T-cell (primary cell): ENCODE results near the gene TMEM200B. TPM values are rescaled to one million over a fixed set of nuclear protein-coding genes. Genes with fewer than 3 reads are reported as not detected.
"Not testable (repeated sequence)": the region's sequence is repeated elsewhere in the genome, so short reads cannot be mapped to it uniquely, and the experiment has no call there.

Experiments
- ATAC-seq, 4 experiments: fragments of 200-7000 bp in 3 of 4; fragments of 150-1000 bp in 1 of 4; cut with Tn5 transposase; replicated peaks in 1 of 4; 1 replicate in 3 of 4; 2 replicates in 1 of 4; pipeline ENCODE4 v1.10.0; 2021; ENCODE audit warnings: moderate library complexity in 3 of 4, mild to moderate bottlenecking in 2 of 4, moderate number of reproducible peaks in 1 of 4
- CTCF ChIA-PET, 2 donors: fragments of 300-600 bp; sonication (Branson Sonifier 250); formaldehyde crosslinking; loops; one replicate each; lab custom pipeline; 2022; ENCODE audit warnings: antibody characterized with exemption in 2 of 2; lab: Charles Lee
- POLR2A ChIA-PET, 2 donors: fragments of 300-600 bp; sonication (Branson Sonifier 250); formaldehyde crosslinking; loops; one replicate each; lab custom pipeline; 2022; ENCODE audit warnings: antibody characterized with exemption in 2 of 2; lab: Charles Lee
- DNase-seq, 35 experiments: peaks; one replicate each; pipeline versions ENCODE4 v3.0.0 to v3.0.0-alpha.2; 2013 to 2023
- H3K27ac ChIP-seq: one replicate; pipeline ENCODE4 v1.5.1; 2013; ENCODE audit warnings: low read length
- H3K27me3 ChIP-seq, 2 experiments: replicated peaks in 1 of 2; 1 replicate in 1 of 2; 2 replicates in 1 of 2; pipeline versions ENCODE4 v1.6.1 to v1.7.0; 2013; ENCODE audit warnings: low read length in 1 of 2, mixed read lengths in 1 of 2; ENCODE audit not compliant: control insufficient read depth in 2 of 2, insufficient read depth in 2 of 2; ENCODE audit errors: extremely low read depth in 1 of 2
- H3K36me3 ChIP-seq, 2 donors: 1 replicate in 1 of 2; 2 replicates in 1 of 2; pipeline versions ENCODE4 v1.6.1 to v1.7.0; 2013; ENCODE audit warnings: low read length in 1 of 2; ENCODE audit not compliant: control insufficient read depth in 2 of 2, insufficient read depth in 1 of 2; ENCODE audit errors: extremely low read depth in 1 of 2
- H3K4me1 ChIP-seq, 2 experiments: 1 replicate in 1 of 2; 2 replicates in 1 of 2; pipeline versions ENCODE4 v1.6.1 to v1.7.0; 2013; ENCODE audit warnings: low read length in 2 of 2, mixed read lengths in 1 of 2; ENCODE audit not compliant: insufficient read depth in 2 of 2, control insufficient read depth in 1 of 2; ENCODE audit errors: extremely low read depth in 1 of 2
- H3K4me3 ChIP-seq, 2 donors: 1 replicate in 1 of 2; 2 replicates in 1 of 2; pipeline versions ENCODE4 v1.5.1 to v1.7.0; 2013; ENCODE audit warnings: mild to moderate bottlenecking in 2 of 2, low read length in 1 of 2, moderate library complexity in 1 of 2; ENCODE audit not compliant: control insufficient read depth in 1 of 2; ENCODE audit errors: extremely low read depth in 1 of 2
- H3K9me3 ChIP-seq: 2 replicates; pipeline ENCODE4 v1.7.0; 2013
- H3K27ac Mint-ChIP-seq, 2 donors: one replicate each; pipeline ENCODE4 v1.8.0; 2020 to 2021; ENCODE audit warnings: mild to moderate bottlenecking in 2 of 2, mixed read lengths in 2 of 2
- H3K27me3 Mint-ChIP-seq, 2 donors: one replicate each; pipeline ENCODE4 v1.8.0; 2021 to 2022; ENCODE audit warnings: mixed read lengths in 2 of 2
- H3K36me3 Mint-ChIP-seq: one replicate; pipeline ENCODE4 v1.8.0; 2021; ENCODE audit warnings: mixed read lengths
- H3K4me1 Mint-ChIP-seq, 3 donors: one replicate each; pipeline ENCODE4 v1.8.0; 2020 to 2022; ENCODE audit warnings: mixed read lengths in 3 of 3, mild to moderate bottlenecking in 1 of 3
- H3K4me3 Mint-ChIP-seq, 3 donors: one replicate each; pipeline ENCODE4 v1.8.0; 2020 to 2022; ENCODE audit warnings: mild to moderate bottlenecking in 3 of 3, mixed read lengths in 3 of 3, moderate library complexity in 3 of 3
- H3K9me3 Mint-ChIP-seq, 3 donors: one replicate each; pipeline ENCODE4 v1.8.0; 2020 to 2022; ENCODE audit warnings: mixed read lengths in 3 of 3
- WGBS: methylation state at CpG from one replicate; pipeline ENCODE4 v1.1.5; 2013; ENCODE audit warnings: missing lambda C conversion rate; ENCODE audit not compliant: insufficient coverage; 5-methylcytosine and 5-hydroxymethylcytosine counted together
- total RNA-seq, 35 experiments: library from RNA in 6 of 35; stranded (reverse) in 6 of 35; fragments of 120-200 nt in 1 of 35; gene quantifications; one replicate each; pipeline versions ENCODE4 v1.2.1 to v1.2.4 and lab custom pipeline; 2013 to 2026

The TMEM200B gene
- total RNA-seq, 5 donors from 2014 or later (not counting 1 experiment from before 2014, with no cell fraction given) = 0.12 to 0.16 (median 0.16) TPM; not detected in 2

DNA sequence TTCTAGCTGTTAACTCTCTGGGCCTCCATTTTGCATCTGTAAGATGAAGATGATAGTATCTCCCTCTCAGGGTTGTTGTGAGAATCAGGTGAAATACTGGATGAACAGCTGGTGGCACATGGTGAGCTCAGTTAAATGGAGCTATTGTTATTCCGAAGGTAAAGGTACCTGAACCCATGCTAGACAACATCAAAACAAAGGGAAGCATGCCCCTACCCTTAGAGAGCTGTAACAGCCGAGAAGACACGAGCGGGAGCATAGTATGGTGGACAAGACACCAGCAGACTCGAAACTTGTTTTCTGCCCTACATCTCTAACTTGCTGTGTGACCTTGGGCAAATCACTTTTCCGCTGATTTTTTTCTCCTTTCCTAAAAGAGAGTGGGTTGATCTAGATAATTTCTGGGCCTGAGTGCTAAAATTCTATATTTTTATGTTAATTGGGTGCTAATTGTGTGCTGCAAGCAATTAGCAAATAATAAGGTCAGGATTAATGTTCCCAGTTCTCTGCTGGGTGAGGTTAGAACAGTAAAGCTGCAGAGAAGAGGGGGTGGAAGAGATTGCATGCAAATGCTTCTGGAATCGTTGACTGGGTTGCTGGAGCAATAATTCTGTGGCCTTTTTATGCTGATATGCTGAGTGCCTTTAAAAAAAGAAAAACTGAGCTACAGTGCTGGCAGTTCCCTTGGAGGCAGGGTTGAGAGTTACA lies 10.8 kb downstream of the TMEM200B start:
- DNase-seq = no peak
- H3K27me3 Mint-ChIP-seq = no peaks in the 10 kb centered on the region
- 75% methylated on average over 1 of the region's 7 CpGs for WGBS
- H3K4me3 Mint-ChIP-seq = no peak overlapping the region
- Histone ChIP-seq H3K27ac (no peak overlapping the region), H3K27me3 (no peaks in the 10 kb centered on the region), H3K9me3 (no peaks in the 10 kb centered on the region), H3K4me3 (no peak overlapping the region), H3K4me1 (no peaks in the 10 kb centered on the region), H3K36me3 (peaks cover 10 to 78% of the 10 kb centered on the region in 2 donors)
- ATAC-seq = no peak
- H3K36me3 Mint-ChIP-seq = peaks cover 60% of the 10 kb centered on the region
- no peaks in the 10 kb centered on the region for H3K9me3 Mint-ChIP-seq
- ChIA-PET CTCF (no interaction called here), POLR2A (interaction anchor here in 1 of 2 donors (0.5 to 0.6 kb wide), 2 partner anchors 71 to 137 kb away, joined by 5 to 7 read pairs; no protein-coding TSS in a partner anchor)
- no peaks in the 10 kb centered on the region for H3K4me1 Mint-ChIP-seq
- H3K27ac Mint-ChIP-seq = no peak overlapping the region

DNA sequence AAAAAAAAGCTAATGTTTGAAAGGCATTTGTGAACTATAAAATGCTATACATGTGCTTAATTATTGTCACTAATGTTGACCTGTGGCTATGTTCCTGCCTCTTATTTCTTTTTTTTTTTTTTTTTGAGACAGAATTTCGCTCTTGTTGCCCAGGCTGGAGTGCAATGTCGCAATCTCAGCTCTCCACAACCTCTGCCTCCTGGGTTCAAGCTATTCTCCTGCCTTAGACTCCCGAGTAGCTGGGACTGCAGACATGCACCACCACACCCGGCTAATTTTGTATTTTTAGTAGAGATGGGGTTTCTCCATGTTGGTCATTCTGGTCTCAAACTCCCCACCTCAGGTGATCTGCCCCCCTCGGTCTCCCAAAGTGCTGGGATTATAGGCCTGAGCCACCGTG lies 15.7 kb downstream of the TMEM200B start:
- peaks cover 3 to 47% of the 10 kb centered on the region in 2 donors for H3K36me3 ChIP-seq
- not testable (repeated sequence) for H3K4me1 ChIP-seq, H3K9me3 Mint-ChIP-seq, H3K27me3 ChIP-seq, DNase-seq, H3K4me3 ChIP-seq, H3K27ac Mint-ChIP-seq, ATAC-seq, H3K27ac ChIP-seq, H3K4me3 Mint-ChIP-seq, H3K9me3 ChIP-seq, H3K4me1 Mint-ChIP-seq, H3K27me3 Mint-ChIP-seq
- POLR2A ChIA-PET = interaction anchor here in 1 of 2 donors (0.7 kb wide), 1 partner anchor 26 kb away, joined by 5 read pairs; no protein-coding TSS in a partner anchor
- peaks cover 46% of the 10 kb centered on the region for H3K36me3 Mint-ChIP-seq
- WGBS = no CpG with 5 or more reads among the region's 6 CpGs
- CTCF ChIA-PET = interaction anchor here (0.5 to 0.7 kb wide), 7 partner anchors 27 to 1798 kb away, joined by 3 to 7 read pairs (median 3); no protein-coding TSS in a partner anchor

DNA sequence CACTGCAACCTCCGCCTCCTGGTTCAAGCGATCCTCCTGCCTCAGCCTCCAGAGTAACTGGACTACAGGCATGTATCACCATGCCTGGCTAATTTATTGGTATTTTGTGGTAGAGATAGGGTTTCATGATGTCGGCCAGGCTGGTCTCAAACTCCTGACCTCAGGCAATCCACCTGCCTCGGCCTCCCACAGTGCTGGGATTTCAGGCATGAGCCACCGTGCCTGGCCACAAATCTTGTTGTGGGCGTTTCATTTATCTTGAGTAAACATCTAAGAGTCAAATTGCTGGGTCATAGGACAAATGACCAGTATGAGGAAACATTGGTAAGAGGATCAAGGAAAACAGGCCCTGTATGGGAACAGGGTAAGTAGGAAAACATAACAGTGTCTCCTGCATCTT lies 17.9 kb downstream of the TMEM200B start:
- peaks cover 44% of the 10 kb centered on the region for H3K36me3 Mint-ChIP-seq
- H3K9me3 Mint-ChIP-seq = no peaks in the 10 kb centered on the region
- no peaks in the 10 kb centered on the region for H3K27me3 ChIP-seq
- ATAC-seq (no peak), DNase-seq (no peak)
- peaks cover 0 to 6% (median 0%) of the 10 kb centered on the region in 3 donors for H3K4me1 Mint-ChIP-seq
- H3K9me3 ChIP-seq = no peaks in the 10 kb centered on the region
- ChIA-PET CTCF (interaction anchor here in 1 of 2 donors (0.7 kb wide), 1 partner anchor 61 kb away, joined by 4 read pairs; no protein-coding TSS in a partner anchor), POLR2A (interaction anchor here in 1 of 2 donors (0.5 kb wide), 1 partner anchor 879 kb away, joined by 7 read pairs; no protein-coding TSS in a partner anchor)
- H3K36me3 ChIP-seq = peaks cover 3 to 39% of the 10 kb centered on the region in 2 donors
- no peak overlapping the region for H3K27ac ChIP-seq
- no peak overlapping the region for H3K4me3 Mint-ChIP-seq
- 95% methylated on average over 5 of the region's 6 CpGs for WGBS
- H3K27me3 Mint-ChIP-seq = no peaks in the 10 kb centered on the region
- no peak overlapping the region for H3K4me3 ChIP-seq
- H3K27ac Mint-ChIP-seq = no peak overlapping the region
- H3K4me1 ChIP-seq = no peaks in the 10 kb centered on the region

DNA sequence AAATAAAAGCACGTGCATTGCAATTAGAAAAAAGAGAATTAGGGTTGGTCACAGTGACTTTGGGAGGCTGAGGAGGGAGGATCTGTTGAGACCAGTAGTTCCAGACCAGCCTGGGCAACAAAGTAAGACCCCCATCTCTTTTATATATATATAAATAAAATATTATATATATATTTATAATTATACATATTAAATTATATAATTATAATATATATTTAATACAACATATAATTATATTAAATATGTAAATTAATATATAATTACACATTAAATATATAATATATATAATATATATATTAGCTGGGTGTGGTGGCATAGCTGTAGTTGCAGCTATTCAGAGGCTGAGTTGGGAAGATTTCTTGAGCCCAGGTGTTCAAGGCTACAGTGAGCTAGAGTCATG lies 23.2 kb downstream of the TMEM200B start:
- Mint-ChIP-seq H3K27ac (no peak overlapping the region), H3K27me3 (no peaks in the 10 kb centered on the region), H3K4me1 (peaks cover 0 to 6% (median 0%) of the 10 kb centered on the region in 3 donors), H3K4me3 (no peak overlapping the region), H3K36me3 (peaks cover 53% of the 10 kb centered on the region), H3K9me3 (no peaks in the 10 kb centered on the region)
- POLR2A ChIA-PET = no interaction called here
- DNase-seq = no peak
- H3K4me1 ChIP-seq = no peaks in the 10 kb centered on the region
- H3K9me3 ChIP-seq = no peaks in the 10 kb centered on the region
- CTCF ChIA-PET = interaction anchor here in 1 of 2 donors (0.6 kb wide), 1 partner anchor 81 kb away, joined by 3 read pairs; the partner anchor contains the start of gene SRSF4
- H3K4me3 ChIP-seq = no peak overlapping the region
- no peak for ATAC-seq
- H3K36me3 ChIP-seq = peaks cover 10 to 60% of the 10 kb centered on the region in 2 donors
- no peaks in the 10 kb centered on the region for H3K27me3 ChIP-seq
- no peak overlapping the region for H3K27ac ChIP-seq
- no CpG with 5 or more reads among the region's 1 CpG for WGBS

DNA sequence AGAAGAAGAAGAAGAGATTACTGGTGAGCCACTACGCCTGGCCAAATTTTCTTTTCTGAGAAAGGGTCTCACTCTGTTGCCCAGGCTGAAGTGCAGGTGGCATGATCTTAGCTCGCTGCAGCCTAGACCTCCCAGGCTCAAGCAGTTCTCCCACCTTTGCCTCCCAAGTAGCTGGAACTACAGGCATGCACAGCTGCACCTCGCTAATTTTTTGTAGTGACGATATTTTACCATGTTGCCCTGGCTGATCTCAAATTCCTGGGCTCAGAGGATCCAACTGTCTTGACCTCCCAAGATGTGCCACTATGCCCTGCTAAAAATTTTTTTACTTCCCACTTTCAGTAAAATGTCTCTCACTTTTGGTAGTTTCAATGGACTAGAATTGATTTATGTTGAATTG lies 24.4 kb downstream of the TMEM200B start:
- 100% methylated on average over 2 of the region's 4 CpGs for WGBS

DNA sequence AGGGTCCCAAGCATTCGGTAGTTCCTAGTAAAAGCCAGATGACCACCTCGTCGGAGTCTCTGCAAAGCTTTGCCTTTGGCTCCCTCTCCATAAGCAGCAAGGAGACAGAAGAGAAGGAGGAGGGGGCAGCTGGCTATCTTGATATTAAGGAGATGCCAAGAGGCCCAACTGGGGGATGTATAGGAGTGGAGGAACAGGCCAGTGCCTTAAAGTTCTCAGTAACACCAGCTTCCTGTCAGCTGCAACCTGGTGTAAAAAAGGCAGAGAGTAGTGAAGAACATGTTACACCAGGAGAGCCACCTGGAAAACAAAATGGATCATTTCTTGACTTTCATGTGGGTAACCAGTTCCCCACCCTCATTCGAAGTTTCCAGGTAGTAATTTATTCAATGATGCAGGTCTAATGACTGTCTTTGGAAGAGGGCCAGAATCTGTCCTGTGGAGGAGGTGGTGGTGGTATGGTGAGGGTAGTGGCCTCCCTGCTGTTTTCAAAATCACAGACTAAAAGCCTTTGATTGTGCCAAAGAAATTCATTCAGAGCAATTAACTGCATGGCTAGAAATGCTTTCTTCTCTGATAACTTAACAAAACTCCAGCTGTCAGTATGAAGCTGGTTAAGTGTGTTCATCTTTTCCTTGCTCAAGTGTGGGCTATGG lies 27.3 kb downstream of the TMEM200B start:
- ATAC-seq (no peak), DNase-seq (no peak)
- Mint-ChIP-seq H3K27me3 (no peaks in the 10 kb centered on the region), H3K4me1 (peaks cover 0 to 2% (median 0%) of the 10 kb centered on the region in 3 donors), H3K4me3 (no peak overlapping the region), H3K36me3 (peaks cover 65% of the 10 kb centered on the region), H3K9me3 (no peaks in the 10 kb centered on the region), H3K27ac (no peak overlapping the region)
- H3K36me3 ChIP-seq = peaks cover 22 to 65% of the 10 kb centered on the region in 2 donors
- WGBS = 83% methylated on average over 4 of the region's 4 CpGs
- no peaks in the 10 kb centered on the region for H3K9me3 ChIP-seq
- ChIA-PET POLR2A (interaction anchor here (0.5 to 0.7 kb wide), 3 partner anchors 33 to 703 kb away, joined by 3 read pairs; no protein-coding TSS in a partner anchor), CTCF (no interaction called here)
- H3K4me1 ChIP-seq = no peaks in the 10 kb centered on the region
- H3K27ac ChIP-seq = no peak overlapping the region
- H3K27me3 ChIP-seq = no peaks in the 10 kb centered on the region
- no peak overlapping the region for H3K4me3 ChIP-seq

More for the DNA sequence above, 24.4 kb downstream of the TMEM200B start:
- POLR2A ChIA-PET = no interaction called here
- Mint-ChIP-seq H3K4me1 (peaks cover 0 to 6% (median 2%) of the 10 kb centered on the region in 3 donors), H3K27me3 (no peaks in the 10 kb centered on the region), H3K9me3 (no peaks in the 10 kb centered on the region), H3K36me3 (peaks cover 57% of the 10 kb centered on the region), H3K4me3 (no peak overlapping the region), H3K27ac (no peak overlapping the region)
- no peak for DNase-seq
- Histone ChIP-seq H3K27ac (no peak overlapping the region), H3K9me3 (no peaks in the 10 kb centered on the region), H3K4me1 (no peaks in the 10 kb centered on the region), H3K4me3 (no peak overlapping the region), H3K27me3 (no peaks in the 10 kb centered on the region), H3K36me3 (peaks cover 16 to 66% of the 10 kb centered on the region in 2 donors)
- no peak for ATAC-seq
- CTCF ChIA-PET = no interaction called here
